Nephron (organoid): ENCODE measurements around the gene CNOT3.

ENCODE experiments used
- H3K27ac Mint-ChIP-seq, 3 experiments: 2 replicates each; pipeline ENCODE4 v1.8.0; 2020; ENCODE audit warnings: mixed read lengths in 3 of 3, mild to moderate bottlenecking in 2 of 3, moderate library complexity in 1 of 3
- H3K27me3 Mint-ChIP-seq: 2 replicates; pipeline ENCODE4 v1.8.0; 2021; ENCODE audit warnings: low read depth, mild to moderate bottlenecking, moderate library complexity, mixed read lengths
- H3K36me3 Mint-ChIP-seq: 2 replicates; pipeline ENCODE4 v1.8.0; 2020; ENCODE audit warnings: low read depth, mixed read lengths
- H3K4me1 Mint-ChIP-seq: 2 replicates; pipeline ENCODE4 v1.8.0; 2020; ENCODE audit warnings: mixed read lengths
- H3K4me3 Mint-ChIP-seq, 3 experiments: 2 replicates each; pipeline ENCODE4 v1.8.0; 2020; ENCODE audit warnings: mild to moderate bottlenecking in 3 of 3, mixed read lengths in 3 of 3, moderate library complexity in 2 of 3
- H3K9me3 Mint-ChIP-seq: 2 replicates; pipeline ENCODE4 v1.8.0; 2020; ENCODE audit warnings: mixed read lengths
- CTCF ChIP-seq, 3 experiments: fragments of 200-600 bp; sonication (generic); IDR thresholded peaks; one replicate each; pipeline ENCODE4 v1.5.0; 2021; ENCODE audit warnings: antibody characterized with exemption in 3 of 3; ENCODE audit not compliant: unreplicated experiment in 3 of 3

Gene CNOT3

GRCh38 chr19:54160182-54160811 lies 22.7 kb downstream of the CNOT3 start:
- H3K27ac Mint-ChIP-seq, result peak overlapping the region; percentile 97 to 98 (median 97)
- H3K4me3 Mint-ChIP-seq, result peak overlapping the region; percentile 98 to 99 (median 98)
- peaks cover 29% of the 10 kb centered on the region for H3K36me3 Mint-ChIP-seq
- H3K4me1 Mint-ChIP-seq, result peaks cover 34% of the 10 kb centered on the region
- TF ChIP-seq CTCF (IDR thresholded peaks at IDR 0.05; ENCODE audit: unreplicated experiment in 3 of 3), result no peak
- peaks cover 12% of the 10 kb centered on the region for H3K27me3 Mint-ChIP-seq
- H3K9me3 Mint-ChIP-seq, result peaks cover 11% of the 10 kb centered on the region

GRCh38 chr19:54160854-54161253 lies 23.3 kb downstream of the CNOT3 start:
- Mint-ChIP-seq H3K27ac (peak overlapping the region; percentile 97 to 98 (median 97)), H3K4me3 (peak overlapping the region; percentile 98 to 99 (median 98)), H3K4me1 (peaks cover 34% of the 10 kb centered on the region), H3K9me3 (peaks cover 17% of the 10 kb centered on the region), H3K36me3 (peaks cover 29% of the 10 kb centered on the region), H3K27me3 (peaks cover 14% of the 10 kb centered on the region)
- no peak for TF ChIP-seq CTCF (IDR thresholded peaks at IDR 0.05; ENCODE audit: unreplicated experiment in 3 of 3)

- H3K9me3 Mint-ChIP-seq, result peaks cover 17% of the 10 kb centered on the region
- H3K27ac Mint-ChIP-seq, result no peak overlapping the region
- no peak for TF ChIP-seq CTCF (IDR thresholded peaks at IDR 0.05; ENCODE audit: unreplicated experiment in 3 of 3)
- H3K4me1 Mint-ChIP-seq, result peaks cover 34% of the 10 kb centered on the region
- H3K27me3 Mint-ChIP-seq, result peaks cover 16% of the 10 kb centered on the region
- peak overlapping the region; percentile 76 to 84 (median 81) for H3K4me3 Mint-ChIP-seq
- peaks cover 19% of the 10 kb centered on the region for H3K36me3 Mint-ChIP-seq
These were observed 24.8 kb downstream of the CNOT3 start for GRCh38 chr19:54162241-54162805.

DNA sequence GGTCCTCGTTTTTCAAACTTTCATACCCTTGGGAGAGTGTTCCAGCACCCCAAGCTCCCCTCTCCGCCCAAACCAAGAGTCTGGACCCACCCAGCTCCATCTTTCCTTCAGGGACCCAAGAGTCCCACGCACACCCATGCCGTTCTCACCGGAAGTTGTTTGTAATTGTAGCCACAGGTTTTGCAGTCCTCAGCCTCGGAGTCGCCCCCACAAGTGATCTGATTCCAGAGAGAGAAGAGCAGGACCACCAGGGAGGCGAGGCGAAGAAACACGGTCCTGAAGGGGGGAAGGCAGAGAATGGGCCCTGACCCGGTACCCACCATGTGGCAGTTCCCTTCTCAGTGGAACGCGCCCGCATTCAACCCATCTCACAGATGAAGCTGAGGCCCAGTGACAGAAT lies 25.3 kb downstream of the CNOT3 start:
- no peak overlapping the region for H3K27ac Mint-ChIP-seq
- H3K9me3 Mint-ChIP-seq, result peaks cover 17% of the 10 kb centered on the region
- peaks cover 16% of the 10 kb centered on the region for H3K27me3 Mint-ChIP-seq
- peaks cover 19% of the 10 kb centered on the region for H3K36me3 Mint-ChIP-seq
- peaks cover 34% of the 10 kb centered on the region for H3K4me1 Mint-ChIP-seq
- peak overlapping the region in 2 of 3 experiments; percentile 35 to 84 for H3K4me3 Mint-ChIP-seq
- TF ChIP-seq CTCF (IDR thresholded peaks at IDR 0.05; ENCODE audit: unreplicated experiment in 3 of 3), result no peak

DNA sequence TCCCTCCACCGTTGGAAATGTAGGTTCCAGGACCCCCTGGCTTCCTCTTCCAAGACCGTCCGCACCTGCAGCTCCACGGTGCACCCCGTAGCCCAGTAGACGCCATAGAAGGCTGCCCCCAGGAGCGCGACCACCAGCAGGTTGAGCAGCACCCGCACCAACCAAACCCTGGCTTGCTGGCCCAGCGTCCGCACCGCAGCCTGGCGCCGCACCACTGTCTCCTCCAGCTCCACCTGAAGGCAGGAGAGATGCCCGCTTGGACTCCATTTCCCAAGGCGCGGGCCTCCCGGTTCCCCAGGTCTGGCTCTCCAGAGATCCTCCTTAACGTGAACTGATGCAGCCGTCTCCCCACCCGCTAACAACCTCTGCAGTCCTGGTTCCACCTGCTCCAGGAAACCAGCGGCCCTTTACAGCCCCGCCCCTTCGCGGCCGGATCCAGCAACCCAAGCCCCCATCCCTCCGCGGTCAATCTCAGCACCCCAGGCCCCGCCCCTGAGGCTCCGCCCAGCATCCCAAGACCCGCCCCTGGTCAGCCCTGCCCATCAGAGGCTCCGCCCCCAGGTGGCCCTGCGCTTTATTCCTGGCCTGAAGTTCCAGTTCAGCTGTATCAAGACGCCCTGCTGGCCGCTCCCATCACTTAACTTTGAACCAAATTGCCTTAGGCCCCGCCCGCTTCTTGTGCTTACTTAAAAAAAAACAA lies 27.0 kb downstream of the CNOT3 start:
- Mint-ChIP-seq H3K9me3 (peaks cover 17% of the 10 kb centered on the region), H3K27ac (no peak overlapping the region), H3K27me3 (peaks cover 16% of the 10 kb centered on the region), H3K36me3 (peaks cover 17% of the 10 kb centered on the region), H3K4me3 (peak overlapping the region in 1 of 3 experiments; percentile 52), H3K4me1 (peaks cover 22% of the 10 kb centered on the region)
- no peak for TF ChIP-seq CTCF (IDR thresholded peaks at IDR 0.05; ENCODE audit: unreplicated experiment in 3 of 3)
